Adrenal gland (tissue), 5 donors: ENCODE results near the gene DMXL2.

ENCODE experiments used
- POLR2A ChIP-seq, 2 donors: fragments of 450-650 bp; IDR thresholded peaks; one replicate each; pipeline ENCODE4 v1.6.1; 2017; ENCODE audit warnings: antibody characterized with exemption in 2 of 2, mild to moderate bottlenecking in 2 of 2, moderate library complexity in 1 of 2
- TF ChIP-seq, protein P1 (sequence below), 6 experiments: fragments of 450-650 bp in 4 of 6; fragments of 200-600 bp in 2 of 6; sonication (generic) in 1 of 6; IDR thresholded peaks; 1 replicate in 5 of 6; 2 replicates in 1 of 6; pipeline versions ENCODE4 v1.5.1 to v1.8.0; 2016 to 2021; ENCODE audit warnings: antibody characterized with exemption in 6 of 6, mild to moderate bottlenecking in 2 of 6, moderate library complexity in 1 of 6
- donor health status: DM: no; HTN: no; CAD: no.

- TF ChIP-seq, protein P1, sequence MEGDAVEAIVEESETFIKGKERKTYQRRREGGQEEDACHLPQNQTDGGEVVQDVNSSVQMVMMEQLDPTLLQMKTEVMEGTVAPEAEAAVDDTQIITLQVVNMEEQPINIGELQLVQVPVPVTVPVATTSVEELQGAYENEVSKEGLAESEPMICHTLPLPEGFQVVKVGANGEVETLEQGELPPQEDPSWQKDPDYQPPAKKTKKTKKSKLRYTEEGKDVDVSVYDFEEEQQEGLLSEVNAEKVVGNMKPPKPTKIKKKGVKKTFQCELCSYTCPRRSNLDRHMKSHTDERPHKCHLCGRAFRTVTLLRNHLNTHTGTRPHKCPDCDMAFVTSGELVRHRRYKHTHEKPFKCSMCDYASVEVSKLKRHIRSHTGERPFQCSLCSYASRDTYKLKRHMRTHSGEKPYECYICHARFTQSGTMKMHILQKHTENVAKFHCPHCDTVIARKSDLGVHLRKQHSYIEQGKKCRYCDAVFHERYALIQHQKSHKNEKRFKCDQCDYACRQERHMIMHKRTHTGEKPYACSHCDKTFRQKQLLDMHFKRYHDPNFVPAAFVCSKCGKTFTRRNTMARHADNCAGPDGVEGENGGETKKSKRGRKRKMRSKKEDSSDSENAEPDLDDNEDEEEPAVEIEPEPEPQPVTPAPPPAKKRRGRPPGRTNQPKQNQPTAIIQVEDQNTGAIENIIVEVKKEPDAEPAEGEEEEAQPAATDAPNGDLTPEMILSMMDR (IDR thresholded peaks at IDR 0.05) = no peak
- no peak for TF ChIP-seq POLR2A (IDR thresholded peaks at IDR 0.05)
Measured at GRCh38 chr15:51483985-51484384, 138.6 kb downstream of the DMXL2 start.
